ENCODE data around the gene NEU2.

The NEU2 gene

GRCh38 chr2:233076749-233077148 is 44.3 kb downstream of the NEU2 start:
- TF ChIP-seq CTCF (IDR thresholded peaks at IDR 0.05; ENCODE audit: low read length, missing control alignments), result no peak

DNA sequence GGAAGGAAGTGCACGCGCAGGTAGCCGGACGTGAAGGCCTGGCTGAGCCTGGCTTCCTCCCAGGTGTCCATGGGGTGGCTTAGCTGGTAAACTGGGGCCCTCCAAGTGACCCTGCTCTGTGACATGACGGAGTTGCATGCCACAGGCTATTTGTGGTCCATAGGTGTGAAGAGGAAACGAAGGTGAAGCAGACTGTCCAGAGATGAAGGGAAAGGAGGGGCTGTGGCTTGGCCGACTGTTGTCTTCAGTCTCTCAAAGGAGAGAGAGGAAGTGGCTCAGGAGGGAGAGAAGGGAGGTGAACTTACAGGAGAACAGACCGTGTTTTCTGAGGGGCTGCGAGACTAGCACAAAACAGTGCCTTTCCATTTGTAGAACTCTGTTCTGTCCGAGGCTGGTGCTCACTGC is 47.0 kb downstream of the NEU2 start:
- DNase-seq (ENCODE audit: low read depth), result no peak
- H3K4me3 ChIP-seq (replicated peaks; ENCODE audit: low read depth, low read length), result no peak overlapping the region
- TF ChIP-seq CTCF (IDR thresholded peaks at IDR 0.05; ENCODE audit: low read length, missing control alignments), result no peak

More at GRCh38 chr2:233076749-233077148, 44.3 kb downstream of the NEU2 start:
- H3K4me3 ChIP-seq (replicated peaks; ENCODE audit: low read depth, low read length), result no peak overlapping the region
- DNase-seq (ENCODE audit: low read depth), result no peak

- no peak overlapping the region for H3K4me3 ChIP-seq (replicated peaks; ENCODE audit: low read depth, low read length)
- no peak for DNase-seq (ENCODE audit: low read depth)
- no peak for TF ChIP-seq CTCF (IDR thresholded peaks at IDR 0.05; ENCODE audit: low read length, missing control alignments)
Measured at GRCh38 chr2:233079953-233080835, 47.7 kb downstream of the NEU2 start.

- TF ChIP-seq CTCF (IDR thresholded peaks at IDR 0.05; ENCODE audit: low read length, missing control alignments), result no peak
- no peak for DNase-seq (ENCODE audit: low read depth)
- H3K4me3 ChIP-seq (replicated peaks; ENCODE audit: low read depth, low read length), result no peak overlapping the region
Measured at GRCh38 chr2:233080836-233081229, 48.4 kb downstream of the NEU2 start.

- no peak for TF ChIP-seq CTCF (IDR thresholded peaks at IDR 0.05; ENCODE audit: low read length, missing control alignments)
- no peak for DNase-seq (ENCODE audit: low read depth)
- no peak overlapping the region for H3K4me3 ChIP-seq (replicated peaks; ENCODE audit: low read depth, low read length)
Measured at GRCh38 chr2:233081232-233081730, 48.8 kb downstream of the NEU2 start.

- no peak for TF ChIP-seq CTCF (IDR thresholded peaks at IDR 0.05; ENCODE audit: low read length, missing control alignments)
- no peak overlapping the region for H3K4me3 ChIP-seq (replicated peaks; ENCODE audit: low read depth, low read length)
- DNase-seq (ENCODE audit: low read depth), result no peak
Measured at GRCh38 chr2:233081731-233082221, 49.3 kb downstream of the NEU2 start.
